ENCODE measurements around the gene BCAS3.

DNA sequence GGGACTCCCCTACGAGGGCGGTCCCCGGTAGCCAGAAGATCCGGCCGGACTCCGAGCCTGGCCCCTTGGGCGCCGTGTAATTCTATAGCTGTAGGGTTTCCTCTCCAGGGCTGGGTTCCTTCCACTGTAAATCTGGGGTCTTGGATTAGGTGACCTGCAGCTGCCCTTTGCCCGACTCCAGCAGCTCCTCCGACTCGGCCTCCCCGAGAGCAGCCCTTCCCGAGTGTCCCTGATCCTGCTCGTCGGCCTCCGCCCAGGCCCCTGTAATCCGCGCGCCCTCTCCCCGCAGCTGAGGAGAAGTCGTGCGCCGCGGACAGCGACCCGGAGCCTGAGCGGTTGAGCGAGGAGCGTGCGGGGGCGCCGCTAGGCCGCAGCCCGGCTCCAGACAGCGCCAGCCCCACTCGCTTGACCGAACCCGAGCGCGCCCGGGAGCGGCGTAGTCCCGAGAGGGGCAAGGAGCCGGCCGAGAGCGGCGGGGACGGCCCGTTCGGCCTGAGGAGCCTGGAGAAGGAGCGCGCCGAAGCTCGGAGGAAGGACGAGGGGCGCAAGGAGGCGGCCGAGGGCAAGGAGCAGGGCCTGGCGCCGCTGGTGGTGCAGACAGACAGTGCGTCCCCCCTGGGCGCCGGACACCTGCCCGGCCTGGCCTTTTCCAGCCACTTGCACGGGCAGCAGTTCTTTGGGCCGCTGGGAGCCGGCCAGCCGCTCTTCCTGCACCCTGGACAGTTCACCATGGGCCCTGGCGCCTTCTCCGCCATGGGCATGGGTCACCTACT is 727.4 kb downstream of the BCAS3 start:
- TF ChIP-seq POLR2A (IDR thresholded peaks at IDR 0.05; ENCODE audit: low read depth, low read length): no peak
- no peak for TF ChIP-seq POLR2AphosphoS5 (IDR thresholded peaks at IDR 0.05; ENCODE audit: low read depth, low read length)
- no peak for TF ChIP-seq TAF1 (IDR thresholded peaks at IDR 0.05; ENCODE audit: low read depth, low read length)
